Upper lobe of right lung (tissue), 1 donor: ENCODE data around the gene XPOT. TPM values are rescaled to one million over a fixed set of nuclear protein-coding genes. Genes with fewer than 3 reads are reported as not detected.

Source experiments
- ATAC-seq: fragments of 200-7000 bp; cut with Tn5 transposase; one replicate; pipeline ENCODE4 v1.9.1; 2020; ENCODE audit warnings: mild to moderate bottlenecking, moderate library complexity
- DNase-seq: peaks from one replicate; pipeline ENCODE4 v3.0.0-alpha.2; 2020
- H3K27ac ChIP-seq: fragments of 200-600 bp; one replicate; pipeline ENCODE4 v1.8.0; 2022
- H3K27me3 ChIP-seq: fragments of 200-600 bp; one replicate; pipeline ENCODE4 v1.8.0; 2022; ENCODE audit warnings: mild to moderate bottlenecking
- H3K36me3 ChIP-seq: fragments of 200-600 bp; one replicate; pipeline ENCODE4 v1.8.0; 2022
- H3K4me1 ChIP-seq: fragments of 200-600 bp; one replicate; pipeline ENCODE4 v1.8.0; 2022
- H3K4me3 ChIP-seq: fragments of 200-600 bp; one replicate; pipeline ENCODE4 v1.8.0; 2022; ENCODE audit warnings: mild to moderate bottlenecking
- H3K9me3 ChIP-seq: fragments of 200-600 bp; one replicate; pipeline ENCODE4 v1.8.0; 2022
- intact Hi-C: fragments of 100-400 bp; cut with DNase I; formaldehyde crosslinking; loops from one replicate; pipeline ENCODE4 v1.11.0; 2022
- total RNA-seq: library from RNA; stranded (reverse); fragmentation: NEBNext Ultra II Directional; extraction: Animal tissue kit (Norgen Biotek cat#: 25700); gene quantifications from one replicate; pipeline ENCODE4 v1.2.1, GENCODE V29; 2021
- TF ChIP-seq, protein P1 (sequence below): fragments of 200-600 bp; IDR thresholded peaks from one replicate; pipeline ENCODE4 v1.8.0; 2022; ENCODE audit warnings: antibody characterized with exemption
- donor health status: DM: no; HTN: yes; CAD: no; lungs with severe emphysema.

XPOT gene
- total RNA-seq, 1 donor from 2014 or later: 65.8 TPM

DNA sequence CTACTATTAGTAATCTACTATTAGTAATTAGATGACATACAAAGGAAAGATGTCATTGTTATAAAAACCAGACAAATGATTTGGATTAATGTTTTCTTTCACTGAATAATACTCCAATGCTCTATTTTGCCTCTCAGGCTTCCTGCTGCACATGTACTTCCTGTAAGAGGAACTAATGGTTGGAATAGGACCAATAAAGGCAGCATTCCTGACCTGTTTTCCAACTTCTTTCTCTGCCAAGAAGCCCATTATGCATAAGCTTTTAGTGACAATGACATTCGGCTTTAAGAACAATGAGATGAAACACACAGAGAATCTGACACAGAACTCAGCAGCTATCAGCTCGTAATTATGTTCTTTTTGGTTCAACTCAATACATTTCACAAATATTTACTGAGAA, 8.5 kb upstream of the XPOT start:
- no peak overlapping the region for H3K4me3 ChIP-seq
- ATAC-seq (no peak), DNase-seq (no peak)
- intact Hi-C loops: no loop called here
- peaks cover 7% of the 10 kb centered on the region for H3K27me3 ChIP-seq
- TF ChIP-seq, protein P1, sequence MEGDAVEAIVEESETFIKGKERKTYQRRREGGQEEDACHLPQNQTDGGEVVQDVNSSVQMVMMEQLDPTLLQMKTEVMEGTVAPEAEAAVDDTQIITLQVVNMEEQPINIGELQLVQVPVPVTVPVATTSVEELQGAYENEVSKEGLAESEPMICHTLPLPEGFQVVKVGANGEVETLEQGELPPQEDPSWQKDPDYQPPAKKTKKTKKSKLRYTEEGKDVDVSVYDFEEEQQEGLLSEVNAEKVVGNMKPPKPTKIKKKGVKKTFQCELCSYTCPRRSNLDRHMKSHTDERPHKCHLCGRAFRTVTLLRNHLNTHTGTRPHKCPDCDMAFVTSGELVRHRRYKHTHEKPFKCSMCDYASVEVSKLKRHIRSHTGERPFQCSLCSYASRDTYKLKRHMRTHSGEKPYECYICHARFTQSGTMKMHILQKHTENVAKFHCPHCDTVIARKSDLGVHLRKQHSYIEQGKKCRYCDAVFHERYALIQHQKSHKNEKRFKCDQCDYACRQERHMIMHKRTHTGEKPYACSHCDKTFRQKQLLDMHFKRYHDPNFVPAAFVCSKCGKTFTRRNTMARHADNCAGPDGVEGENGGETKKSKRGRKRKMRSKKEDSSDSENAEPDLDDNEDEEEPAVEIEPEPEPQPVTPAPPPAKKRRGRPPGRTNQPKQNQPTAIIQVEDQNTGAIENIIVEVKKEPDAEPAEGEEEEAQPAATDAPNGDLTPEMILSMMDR: no peak
- H3K27ac ChIP-seq: no peak overlapping the region
- H3K4me1 ChIP-seq: peaks cover under 1% of the 10 kb centered on the region
- H3K36me3 ChIP-seq: no peaks in the 10 kb centered on the region
- H3K9me3 ChIP-seq: no peaks in the 10 kb centered on the region

DNA sequence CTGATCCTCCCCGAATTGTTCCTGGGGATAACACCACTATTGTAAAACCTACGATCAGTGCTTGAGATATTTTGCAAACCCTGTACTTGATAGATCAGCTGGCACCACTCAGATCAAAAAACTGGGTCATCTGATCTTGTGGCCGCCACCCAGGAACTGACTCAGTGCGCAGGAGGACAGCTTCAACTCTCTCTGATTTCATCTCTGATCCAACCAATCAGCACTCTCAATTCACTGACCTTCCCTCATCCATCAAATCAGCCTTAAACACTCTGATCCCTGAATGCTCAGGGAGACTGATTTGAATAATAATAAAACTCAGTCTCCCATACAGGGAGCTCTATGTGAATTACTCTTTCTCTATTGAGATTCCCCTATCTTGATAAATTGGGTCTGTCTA, 4.2 kb upstream of the XPOT start:
- no peak overlapping the region for H3K27ac ChIP-seq
- intact Hi-C loops: no loop called here
- no peak overlapping the region for H3K4me3 ChIP-seq
- ATAC-seq (no peak), DNase-seq (no peak)
- TF ChIP-seq, protein P1: no peak
- no peaks in the 10 kb centered on the region for H3K27me3 ChIP-seq
- no peaks in the 10 kb centered on the region for H3K36me3 ChIP-seq
- no peaks in the 10 kb centered on the region for H3K9me3 ChIP-seq
- peaks cover 4% of the 10 kb centered on the region for H3K4me1 ChIP-seq

GRCh38 chr12:64402181-64402580, 2.0 kb upstream of the XPOT start:
- no peak for DNase-seq
- no peak for ATAC-seq
- no peaks in the 10 kb centered on the region for H3K27me3 ChIP-seq
- peaks cover 11% of the 10 kb centered on the region for H3K4me1 ChIP-seq
- intact Hi-C loops: no loop called here
- TF ChIP-seq, protein P1: no peak
- no peak overlapping the region for H3K27ac ChIP-seq
- H3K9me3 ChIP-seq: no peaks in the 10 kb centered on the region
- no peaks in the 10 kb centered on the region for H3K36me3 ChIP-seq
- H3K4me3 ChIP-seq: no peak overlapping the region

DNA sequence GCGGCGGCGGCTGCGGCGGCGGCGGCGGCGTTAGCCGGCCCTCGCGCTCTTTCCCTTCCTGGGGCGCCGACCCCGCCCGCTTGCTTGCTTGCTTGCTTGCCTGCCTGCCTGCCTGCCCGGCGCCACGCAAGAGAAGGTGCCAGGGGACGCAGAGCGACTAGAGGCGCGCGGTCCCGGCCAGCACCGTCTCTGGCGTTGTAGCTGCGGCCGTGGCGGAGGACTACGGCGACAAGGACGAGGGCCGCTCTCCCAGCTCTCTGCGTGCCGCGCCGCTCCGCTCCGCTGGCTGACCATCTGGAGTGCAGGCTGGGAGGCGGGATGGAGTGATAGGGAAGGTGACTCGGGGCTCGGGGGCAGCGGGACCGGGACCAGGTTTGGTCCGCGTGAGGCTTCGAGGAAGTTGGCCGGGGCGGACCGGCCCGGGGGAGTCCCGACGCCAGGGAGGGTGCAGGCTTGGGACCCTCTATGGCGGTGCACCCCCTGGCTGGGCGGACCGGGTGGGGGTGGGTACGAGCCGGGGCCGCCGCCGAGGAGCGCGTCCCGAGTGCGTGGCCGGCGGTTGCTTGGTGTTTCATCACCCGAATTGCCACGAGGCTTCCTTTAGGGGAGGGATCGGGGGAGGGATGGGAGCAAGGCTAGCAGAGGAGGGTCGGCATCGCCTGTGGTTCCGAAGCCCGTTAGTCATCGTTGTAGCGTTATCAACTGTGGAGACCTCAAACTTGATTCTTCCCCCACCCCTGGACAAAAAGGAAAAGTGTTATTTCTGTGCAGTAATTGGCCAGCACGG, 471 bp downstream of the XPOT start:
- peaks cover 11% of the 10 kb centered on the region for H3K4me1 ChIP-seq
- peaks cover 1% of the 10 kb centered on the region for H3K36me3 ChIP-seq
- peak; percentile 66 for ATAC-seq
- TF ChIP-seq, protein P1: no peak
- peak overlapping the region; percentile 98 for H3K4me3 ChIP-seq
- intact Hi-C loops: no loop called here
- no peaks in the 10 kb centered on the region for H3K9me3 ChIP-seq
- no peaks in the 10 kb centered on the region for H3K27me3 ChIP-seq
- H3K27ac ChIP-seq: peak overlapping the region; percentile 96
- DNase-seq: peak; percentile 83

DNA sequence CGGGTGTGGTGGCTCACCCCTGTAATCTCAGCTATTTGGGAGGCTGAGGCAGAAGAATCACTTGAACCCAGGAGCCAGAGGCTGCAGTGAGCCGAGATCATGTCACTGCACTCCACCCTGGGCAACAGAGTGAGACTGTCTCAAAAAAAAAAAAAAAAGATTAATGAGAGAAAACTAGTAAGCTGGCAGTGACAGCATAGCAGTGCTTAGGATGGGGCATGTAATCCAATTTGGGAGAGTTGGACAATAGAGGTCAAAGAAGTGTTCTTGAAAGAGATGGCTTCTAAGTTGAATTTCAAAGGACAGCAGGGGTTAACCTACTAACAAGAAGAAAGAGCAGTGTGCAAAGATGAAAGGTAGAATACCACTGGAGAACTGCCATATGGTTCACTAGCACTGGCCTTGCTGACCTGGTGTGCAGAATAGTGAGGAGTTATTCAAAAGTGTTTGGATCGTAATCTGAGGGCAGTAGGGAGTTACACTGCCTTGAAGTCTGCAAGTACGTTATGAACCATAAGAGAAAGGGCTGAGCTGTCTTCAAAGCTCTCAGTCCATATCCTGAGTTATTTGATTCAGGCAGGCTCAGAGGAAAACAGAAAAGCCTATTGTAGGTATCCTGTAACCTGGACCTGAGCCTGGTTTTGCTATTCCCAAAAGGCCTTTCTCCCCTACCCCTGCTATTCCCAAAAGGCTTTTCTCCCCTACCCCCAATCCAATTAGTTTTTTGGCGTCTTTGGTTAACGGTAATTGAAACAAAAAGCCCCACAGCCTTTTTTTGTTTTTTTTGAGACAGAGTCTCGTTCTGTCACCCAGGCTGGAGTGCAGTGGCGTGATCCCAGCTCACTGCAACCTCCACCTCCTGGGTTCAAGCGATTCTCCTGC, 3.4 kb downstream of the XPOT start:
- intact Hi-C loops: no loop called here
- TF ChIP-seq, protein P1: no peak
- no peak for DNase-seq
- no peak for ATAC-seq
- Histone ChIP-seq H3K27me3 (no peaks in the 10 kb centered on the region), H3K4me1 (peaks cover 11% of the 10 kb centered on the region), H3K36me3 (peaks cover 31% of the 10 kb centered on the region), H3K4me3 (no peak overlapping the region), H3K9me3 (no peaks in the 10 kb centered on the region), H3K27ac (no peak overlapping the region)
